SK-N-SH (cell line): Measurements from ENCODE around the gene RET. TPM values are rescaled to one million over a fixed set of nuclear protein-coding genes. Genes with fewer than 3 reads are reported as not detected.
A peak's percentile ranks its signal among the peaks of the same experiment; 100 is the strongest.

Experiments
- CTCF ChIA-PET: fragments of 300-600, 350-600 bp; formaldehyde crosslinking; extraction: SDS; loops from one replicate; lab custom pipeline; 2021; lab: Yijun Ruan, JAX
- POLR2A ChIA-PET: fragments of 350-600 bp; sonication (Branson Sonifier 250); formaldehyde crosslinking; extraction: SDS; loops from one replicate; lab custom pipeline; 2020; ENCODE audit warnings: antibody characterized with exemption, inconsistent platforms; lab: Yijun Ruan, JAX
- DNase-seq: peaks from one replicate; pipeline ENCODE4 v3.0.0; 2012
- H2AFZ ChIP-seq: fragments of 200-600 bp; sonication (generic); 2 replicates; pipeline ENCODE4 v1.8.1; 2016; ENCODE audit warnings: antibody characterized with exemption, mild to moderate bottlenecking, low read depth
- H3F3A ChIP-seq: fragments of 200-600 bp; sonication (generic); replicated peaks from 2 replicates; pipeline ENCODE3; 2016; ENCODE audit warnings: antibody characterized with exemption, mild to moderate bottlenecking; ENCODE audit not compliant: insufficient read depth
- H3K27ac ChIP-seq, 2 experiments: fragments of 200-500 bp in 1 of 2; fragments of 200-600 bp in 1 of 2; sonication (Bioruptor generic) in 1 of 2; sonication (generic), shearing (Covaris generic) in 1 of 2; 2 replicates each; pipeline versions ENCODE4 v1.5.1 to v1.6.1; 2014 to 2016; ENCODE audit warnings: low read depth in 2 of 2, inconsistent platforms in 1 of 2, low read length in 1 of 2, mild to moderate bottlenecking in 1 of 2, mixed read lengths in 1 of 2
- H3K27me3 ChIP-seq: fragments of 200-600 bp; sonication (generic), shearing (Covaris generic); 2 replicates; pipeline ENCODE4 v1.6.1; 2016; ENCODE audit warnings: mixed run types; ENCODE audit not compliant: insufficient read depth
- H3K36me3 ChIP-seq, 2 experiments: fragments of 200-500 bp in 1 of 2; fragments of 200-600 bp in 1 of 2; sonication (Bioruptor generic) in 1 of 2; sonication (generic) in 1 of 2; replicated peaks in 1 of 2; 2 replicates each; pipeline versions ENCODE3 to v1.5.1; 2014 to 2016; ENCODE audit warnings: low read length in 1 of 2, mild to moderate bottlenecking in 1 of 2; ENCODE audit not compliant: insufficient read depth in 2 of 2, control insufficient read depth in 1 of 2
- H3K4me1 ChIP-seq, 2 experiments: fragments of 200-500 bp in 1 of 2; fragments of 200-600 bp in 1 of 2; sonication (Bioruptor generic) in 1 of 2; sonication (generic), shearing (Covaris generic) in 1 of 2; 2 replicates each; pipeline versions ENCODE4 v1.5.1 to v1.6.1; 2014 to 2016; ENCODE audit warnings: low read depth in 1 of 2, low read length in 1 of 2, mixed run types in 1 of 2; ENCODE audit not compliant: insufficient read depth in 2 of 2, control insufficient read depth in 1 of 2
- H3K4me2 ChIP-seq: fragments of 200-600 bp; sonication (generic), shearing (Covaris generic); 2 replicates; pipeline ENCODE4 v1.6.1; 2017; ENCODE audit warnings: mixed run types
- H3K4me3 ChIP-seq, 2 experiments: fragments of 200-500 bp in 1 of 2; fragments of 200-600 bp in 1 of 2; sonication (Bioruptor generic) in 1 of 2; sonication (generic), shearing (Covaris generic) in 1 of 2; 2 replicates each; pipeline versions ENCODE4 v1.5.1 to v1.8.1; 2014 to 2016; ENCODE audit warnings: low read depth in 2 of 2, inconsistent platforms in 1 of 2, low read length in 1 of 2, mild to moderate bottlenecking in 1 of 2, mixed read lengths in 1 of 2, moderate library complexity in 1 of 2
- H3K79me2 ChIP-seq: fragments of 200-600 bp; sonication (generic); 2 replicates; pipeline ENCODE4 v1.8.1; 2017; ENCODE audit warnings: mild to moderate bottlenecking; ENCODE audit not compliant: insufficient read depth
- H3K9ac ChIP-seq: fragments of 200-600 bp; sonication (generic); 2 replicates; pipeline ENCODE4 v1.6.1; 2017; ENCODE audit warnings: mixed run types
- H3K9me2 ChIP-seq: fragments of 200-600 bp; sonication (generic); 2 replicates; pipeline ENCODE4 v1.6.1; 2017; ENCODE audit warnings: mixed run types
- H3K9me3 ChIP-seq: fragments of 200-600 bp; sonication (generic); 2 replicates; pipeline ENCODE4 v1.6.1; 2017; ENCODE audit warnings: mixed run types, mild to moderate bottlenecking, moderate library complexity
- H4K20me1 ChIP-seq: fragments of 200-600 bp; sonication (generic); 2 replicates; pipeline ENCODE4 v1.6.1; 2017; ENCODE audit warnings: mild to moderate bottlenecking, mixed run types; ENCODE audit not compliant: insufficient read depth
- EP300 ChIP-seq, 2 experiments: IDR thresholded peaks; 2 replicates each; pipeline versions ENCODE4 v1.4.0 to v1.6.1; 2012; ENCODE audit warnings: borderline replicate concordance in 1 of 2, low read depth in 1 of 2, low read length in 1 of 2
- MXI1 ChIP-seq: IDR thresholded peaks from 2 replicates; pipeline ENCODE4 v1.6.1; 2012; ENCODE audit warnings: mild to moderate bottlenecking, low read depth, low read length, improper control_type of control experiment
- NFIC ChIP-seq: IDR thresholded peaks from 2 replicates; pipeline ENCODE4 v1.4.0; 2012; ENCODE audit warnings: borderline replicate concordance
- RAD21 ChIP-seq: IDR thresholded peaks from 2 replicates; pipeline ENCODE4 v1.6.1; 2012; ENCODE audit warnings: mild to moderate bottlenecking, low read length
- RXRA ChIP-seq: IDR thresholded peaks from 2 replicates; pipeline ENCODE4 v1.4.0; 2012; ENCODE audit warnings: low read depth, mild to moderate bottlenecking, borderline replicate concordance
- SMC3 ChIP-seq: IDR thresholded peaks from 2 replicates; pipeline ENCODE4 v1.6.1; 2012; ENCODE audit warnings: low read depth, low read length, improper control_type of control experiment
- TAF1 ChIP-seq: IDR thresholded peaks from 2 replicates; pipeline ENCODE4 v1.6.1; 2012; ENCODE audit warnings: low read depth, mild to moderate bottlenecking, low read length, moderate library complexity, borderline replicate concordance
- TCF12 ChIP-seq: IDR thresholded peaks from 2 replicates; pipeline ENCODE4 v1.4.0; 2012
- YY1 ChIP-seq: IDR thresholded peaks from 2 replicates; pipeline ENCODE4 v1.4.0; 2012; ENCODE audit warnings: low read depth, mild to moderate bottlenecking
- WGBS: methylation state at CpG from one replicate; pipeline ENCODE4 v1.1.6; 2017; ENCODE audit warnings: low lambda C conversion rate; 5-methylcytosine and 5-hydroxymethylcytosine counted together
- polyA plus RNA-seq, 3 experiments: library from polyadenylated mRNA; depleted of rRNA; stranded (reverse); fragments of >200 nt; gene quantifications; 2 replicates each; pipeline ENCODE4 v1.2.3, GENCODE V29; 2012
- TF ChIP-seq, protein P1 (sequence below): fragments of 150-350 bp; IDR thresholded peaks from 2 replicates; pipeline ENCODE4 v1.6.1; 2016; ENCODE audit warnings: mild to moderate bottlenecking, low read depth, low read length
- TF ChIP-seq, protein P2 (sequence below): fragments of 150-350 bp; IDR thresholded peaks from 2 replicates; pipeline ENCODE4 v1.6.1; 2017; ENCODE audit warnings: antibody characterized with exemption, low read length, low read depth, borderline replicate concordance
- TF ChIP-seq, protein P3 (sequence below): fragments of 200-600 bp; sonication (generic); IDR thresholded peaks from 2 replicates; pipeline ENCODE4 v1.6.1; 2017; ENCODE audit warnings: antibody characterized with exemption, mild to moderate bottlenecking, moderate library complexity

The RET gene
- polyA plus RNA-seq, 1 of the 3 experiments (the other 2 are of a cell fraction), result 3.2 TPM

GRCh38 chr10:43042503-43043341 is 34.1 kb upstream of the RET start:
- DNase-seq, result peak; percentile 27
- 64% methylated on average over 6 of the region's 12 CpGs for WGBS
- H3K27ac ChIP-seq, result peak overlapping the region in 1 of 2 experiments; percentile 83; a peak in 2 of 4 replicates
- no peak overlapping the region for H3K4me3 ChIP-seq
- no peaks in the 10 kb centered on the region for H3K36me3 ChIP-seq
- no peak overlapping the region for H3K9ac ChIP-seq
- H3K4me1 ChIP-seq, result peaks cover 0 to 91% of the 10 kb centered on the region in 2 experiments; a peak in 3 of 4 replicates
- no peak overlapping the region for H3K4me2 ChIP-seq
- ChIA-PET POLR2A (no interaction called here), CTCF (interaction anchor here (0.8 to 1.0 kb wide), 2 partner anchors 50 to 63 kb away, joined by 3 read pairs; no protein-coding TSS in a partner anchor)
- H3K9me3 ChIP-seq, result no peaks in the 10 kb centered on the region
- H3K27me3 ChIP-seq, result no peaks in the 10 kb centered on the region
- TF ChIP-seq, protein P1, sequence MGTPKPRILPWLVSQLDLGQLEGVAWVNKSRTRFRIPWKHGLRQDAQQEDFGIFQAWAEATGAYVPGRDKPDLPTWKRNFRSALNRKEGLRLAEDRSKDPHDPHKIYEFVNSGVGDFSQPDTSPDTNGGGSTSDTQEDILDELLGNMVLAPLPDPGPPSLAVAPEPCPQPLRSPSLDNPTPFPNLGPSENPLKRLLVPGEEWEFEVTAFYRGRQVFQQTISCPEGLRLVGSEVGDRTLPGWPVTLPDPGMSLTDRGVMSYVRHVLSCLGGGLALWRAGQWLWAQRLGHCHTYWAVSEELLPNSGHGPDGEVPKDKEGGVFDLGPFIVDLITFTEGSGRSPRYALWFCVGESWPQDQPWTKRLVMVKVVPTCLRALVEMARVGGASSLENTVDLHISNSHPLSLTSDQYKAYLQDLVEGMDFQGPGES, result no peak
- TF ChIP-seq RAD21 (peak; percentile 37; the same call in 1 of the 2 replicates), EP300 (IDR thresholded peaks at IDR 0.05; ENCODE audit: borderline replicate concordance in 1 of 2, low read depth in 1 of 2, low read length in 1 of 2) (no peak), TCF12 (no peak), TAF1 (no peak), MXI1 (no peak), RXRA (no peak), YY1 (no peak), SMC3 (peak; percentile 24; the same call in 1 of the 2 replicates), NFIC (no peak)
- TF ChIP-seq, protein P2, sequence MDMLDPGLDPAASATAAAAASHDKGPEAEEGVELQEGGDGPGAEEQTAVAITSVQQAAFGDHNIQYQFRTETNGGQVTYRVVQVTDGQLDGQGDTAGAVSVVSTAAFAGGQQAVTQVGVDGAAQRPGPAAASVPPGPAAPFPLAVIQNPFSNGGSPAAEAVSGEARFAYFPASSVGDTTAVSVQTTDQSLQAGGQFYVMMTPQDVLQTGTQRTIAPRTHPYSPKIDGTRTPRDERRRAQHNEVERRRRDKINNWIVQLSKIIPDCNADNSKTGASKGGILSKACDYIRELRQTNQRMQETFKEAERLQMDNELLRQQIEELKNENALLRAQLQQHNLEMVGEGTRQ, result no peak
- TF ChIP-seq, protein P3, sequence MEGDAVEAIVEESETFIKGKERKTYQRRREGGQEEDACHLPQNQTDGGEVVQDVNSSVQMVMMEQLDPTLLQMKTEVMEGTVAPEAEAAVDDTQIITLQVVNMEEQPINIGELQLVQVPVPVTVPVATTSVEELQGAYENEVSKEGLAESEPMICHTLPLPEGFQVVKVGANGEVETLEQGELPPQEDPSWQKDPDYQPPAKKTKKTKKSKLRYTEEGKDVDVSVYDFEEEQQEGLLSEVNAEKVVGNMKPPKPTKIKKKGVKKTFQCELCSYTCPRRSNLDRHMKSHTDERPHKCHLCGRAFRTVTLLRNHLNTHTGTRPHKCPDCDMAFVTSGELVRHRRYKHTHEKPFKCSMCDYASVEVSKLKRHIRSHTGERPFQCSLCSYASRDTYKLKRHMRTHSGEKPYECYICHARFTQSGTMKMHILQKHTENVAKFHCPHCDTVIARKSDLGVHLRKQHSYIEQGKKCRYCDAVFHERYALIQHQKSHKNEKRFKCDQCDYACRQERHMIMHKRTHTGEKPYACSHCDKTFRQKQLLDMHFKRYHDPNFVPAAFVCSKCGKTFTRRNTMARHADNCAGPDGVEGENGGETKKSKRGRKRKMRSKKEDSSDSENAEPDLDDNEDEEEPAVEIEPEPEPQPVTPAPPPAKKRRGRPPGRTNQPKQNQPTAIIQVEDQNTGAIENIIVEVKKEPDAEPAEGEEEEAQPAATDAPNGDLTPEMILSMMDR, result no peak
- no peaks in the 10 kb centered on the region for H3K9me2 ChIP-seq
- no peaks in the 10 kb centered on the region for H4K20me1 ChIP-seq
- no peak overlapping the region for H2AFZ ChIP-seq
- H3K79me2 ChIP-seq, result no peaks in the 10 kb centered on the region
- no peaks in the 10 kb centered on the region for H3F3A ChIP-seq
